Aorta (tissue), 5 donors: ENCODE data around the gene KCNE5. TPM values are rescaled to one million over a fixed set of nuclear protein-coding genes. Genes with fewer than 3 reads are reported as not detected.
"Not testable (repeated sequence)": the region's sequence is repeated elsewhere in the genome, so short reads cannot be mapped to it uniquely, and the experiment has no call there.

Source experiments
- ATAC-seq: fragments of 200-7000 bp; cut with Tn5 transposase; one replicate; pipeline ENCODE4 v1.9.1; 2022; ENCODE audit warnings: moderate library complexity; ENCODE audit not compliant: low FRiP score
- DNase-seq, 2 donors: peaks; one replicate each; pipeline ENCODE4 v3.0.0-alpha.2; 2020
- H3K27ac ChIP-seq, 2 donors: one replicate each; pipeline ENCODE4 v1.5.1; 2013; ENCODE audit warnings: low read length in 2 of 2, mild to moderate bottlenecking in 2 of 2, moderate library complexity in 2 of 2, control low read depth in 1 of 2, inconsistent platforms in 1 of 2, low read depth in 1 of 2
- H3K27me3 ChIP-seq, 2 donors: one replicate each; pipeline ENCODE4 v1.6.1; 2013; ENCODE audit warnings: control low read depth in 1 of 2, low read length in 1 of 2, mild to moderate bottlenecking in 1 of 2, moderate library complexity in 1 of 2; ENCODE audit not compliant: insufficient read depth in 2 of 2, control insufficient read depth in 1 of 2
- H3K36me3 ChIP-seq, 2 donors: one replicate each; pipeline ENCODE4 v1.6.1; 2013; ENCODE audit warnings: control low read depth in 1 of 2, low read length in 1 of 2, mild to moderate bottlenecking in 1 of 2; ENCODE audit not compliant: insufficient read depth in 2 of 2, control insufficient read depth in 1 of 2
- H3K4me1 ChIP-seq, 2 donors: one replicate each; pipeline ENCODE4 v1.6.1; 2013; ENCODE audit warnings: low read length in 2 of 2, control low read depth in 1 of 2, mild to moderate bottlenecking in 1 of 2, moderate library complexity in 1 of 2; ENCODE audit not compliant: insufficient read depth in 2 of 2, control insufficient read depth in 1 of 2
- H3K4me3 ChIP-seq, 2 donors: one replicate each; pipeline ENCODE4 v1.5.1; 2013; ENCODE audit warnings: low read length in 2 of 2, control low read depth in 1 of 2, mild to moderate bottlenecking in 1 of 2
- H3K9me3 ChIP-seq: one replicate; pipeline ENCODE4 v1.6.1; 2013; ENCODE audit warnings: mild to moderate bottlenecking, low read length; ENCODE audit not compliant: control insufficient read depth
- WGBS, 2 donors: extraction: QIAGEN DNeasy Blood & Tissue Kit; methylation state at CpG; one replicate each; pipeline ENCODE4 v1.1.7; 2013; 5-methylcytosine and 5-hydroxymethylcytosine counted together
- intact Hi-C, 2 donors: fragments of 100-400 bp; cut with DNase I; formaldehyde crosslinking; loops; one replicate each; pipeline versions ENCODE4 v1.14.2 to v1.15.0; 2022
- polyA plus RNA-seq, 2 donors: library from polyadenylated mRNA; stranded (reverse); fragments of 200-250 nt; gene quantifications; one replicate each; pipeline ENCODE4 v1.2.3, GENCODE V29; 2013
- total RNA-seq, 2 donors: library from RNA; stranded (reverse); fragmentation: NEBNext Ultra II Directional; extraction: Animal tissue kit (Norgen Biotek cat#: 25700); gene quantifications; one replicate each; pipeline ENCODE4 v1.2.1, GENCODE V29; 2021
- donor health status: healthy with polysubstance abuse.
- donor health status: Bipolar disorder and iron deficiency.
- donor health status: DM: no; HTN: no; CAD: no.
- donor health status: DM: no; HTN: no; CAD: no.
- donor health status: DM: yes; HTN: yes; CAD: no.

The KCNE5 gene
- total and polyA plus RNA-seq, 4 donors, result 0.24 to 0.39 TPM; not detected in 2

GRCh38 chrX:109585488-109585887 lies 39.5 kb downstream of the KCNE5 start:
- Histone ChIP-seq H3K9me3 (no peaks in the 10 kb centered on the region), H3K36me3 (no peaks in the 10 kb centered on the region), H3K27ac (no peak overlapping the region), H3K4me3 (no peak overlapping the region), H3K27me3 (no peaks in the 10 kb centered on the region), H3K4me1 (no peaks in the 10 kb centered on the region)
- ATAC-seq, result no peak
- intact Hi-C loops, result no loop called here
- WGBS, 2 donors, result 81 to 91% methylated on average over 7 of the region's 7 CpGs
- no peak for DNase-seq

GRCh38 chrX:109578916-109579315 lies 46.1 kb downstream of the KCNE5 start:
- Histone ChIP-seq H3K27me3 (no peaks in the 10 kb centered on the region), H3K4me3 (no peak overlapping the region), H3K4me1 (no peaks in the 10 kb centered on the region), H3K9me3 (no peaks in the 10 kb centered on the region), H3K36me3 (no peaks in the 10 kb centered on the region), H3K27ac (no peak overlapping the region)
- DNase-seq, result no peak
- intact Hi-C loops, result no loop called here
- WGBS, 2 donors, result 48 to 56% methylated on average over 1 of the region's 1 CpG
- no peak for ATAC-seq

DNA sequence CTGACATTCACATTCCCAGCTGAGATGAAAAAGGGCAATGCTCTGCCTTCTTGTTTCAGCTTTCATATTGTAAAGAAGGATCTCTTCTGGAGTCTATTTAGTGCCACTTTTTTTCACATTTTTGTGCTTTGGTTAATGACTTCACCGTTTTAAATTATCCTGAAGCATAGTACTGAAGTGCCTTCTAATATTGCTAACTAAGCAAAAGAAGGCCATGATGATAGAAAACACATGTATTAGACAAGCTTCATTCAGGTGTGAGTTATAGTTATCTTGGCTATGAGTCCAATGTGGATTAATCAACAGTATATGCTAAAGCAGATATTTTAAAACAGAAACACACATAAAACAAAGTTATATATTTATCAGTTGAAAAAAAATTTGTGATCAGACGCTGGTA lies 47.9 kb downstream of the KCNE5 start:
- Histone ChIP-seq H3K27ac (no peak overlapping the region), H3K27me3 (no peaks in the 10 kb centered on the region), H3K9me3 (no peaks in the 10 kb centered on the region), H3K4me3 (no peak overlapping the region), H3K4me1 (no peaks in the 10 kb centered on the region), H3K36me3 (no peaks in the 10 kb centered on the region)
- DNase-seq (no peak), ATAC-seq (no peak)
- intact Hi-C loops, result no loop called here
- 54 to 84% methylated on average over 2 of the region's 2 CpGs for WGBS, 2 donors

DNA sequence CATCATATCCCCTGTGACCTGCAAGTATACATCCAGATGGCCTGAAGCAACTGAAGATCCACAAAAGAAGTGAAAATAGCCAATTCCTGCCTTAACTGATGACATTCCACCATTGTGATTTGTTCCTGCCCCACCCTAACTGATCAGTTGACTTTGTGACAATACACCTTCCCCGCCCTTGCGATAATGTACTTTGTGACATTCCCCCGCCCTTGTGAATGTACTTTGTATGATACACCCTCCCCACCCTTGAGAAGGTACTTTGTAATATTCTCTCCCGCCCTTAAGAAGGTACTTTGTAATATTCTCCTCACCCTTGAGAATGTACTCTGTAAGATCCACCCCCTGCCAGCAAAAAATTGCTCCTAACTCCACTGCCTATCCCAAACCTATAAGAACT lies 48.9 kb downstream of the KCNE5 start:
- ATAC-seq, H3K36me3 ChIP-seq, H3K9me3 ChIP-seq, H3K4me1 ChIP-seq, intact Hi-C loops, H3K4me3 ChIP-seq, DNase-seq, H3K27me3 ChIP-seq, H3K27ac ChIP-seq: not testable (repeated sequence)
- 73 to 100% methylated on average over 4 of the region's 4 CpGs for WGBS, 2 donors

Other genes starting within 250 kb of the KCNE5 start
- under 1 TPM in 1 of 2 donors, not detected in 1; 0.09 TPM for gene GUCY2F, start 143.1 kb downstream of the KCNE5 start, total RNA-seq
- gene GUCY2F, start 143.1 kb downstream of the KCNE5 start, polyA plus RNA-seq, result not detected
- 1 to 10 TPM; 4.7 to 5.1 TPM for gene NXT2, start 88.3 kb downstream of the KCNE5 start, total RNA-seq
- 10 to 100 TPM in 1 of 2 donors, 1 to 10 TPM in 1; 3.9 to 11.0 TPM for gene NXT2, start 88.3 kb downstream of the KCNE5 start, polyA plus RNA-seq
- gene ACSL4, start 108.1 kb upstream of the KCNE5 start, total RNA-seq, result 10 to 100 TPM; 47.8 to 73.5 TPM
- gene ACSL4, start 108.1 kb upstream of the KCNE5 start, polyA plus RNA-seq, result 10 to 100 TPM; 16.2 to 16.4 TPM